Testis (tissue), 2 donors: ENCODE measurements around the gene PPP1R7.

Experiments
- CTCF ChIP-seq, 3 experiments: fragments of 450-650 bp in 2 of 3; fragments of 200-600 bp in 1 of 3; sonication (generic) in 1 of 3; IDR thresholded peaks; one replicate each; pipeline ENCODE4 v1.5.1; 2016 to 2019; ENCODE audit warnings: antibody characterized with exemption in 3 of 3, mild to moderate bottlenecking in 2 of 3, moderate library complexity in 1 of 3
- POLR2A ChIP-seq: fragments of 450-650 bp; IDR thresholded peaks from one replicate; pipeline ENCODE4 v1.6.1; 2017; ENCODE audit warnings: antibody characterized with exemption, mild to moderate bottlenecking, moderate library complexity

DNA sequence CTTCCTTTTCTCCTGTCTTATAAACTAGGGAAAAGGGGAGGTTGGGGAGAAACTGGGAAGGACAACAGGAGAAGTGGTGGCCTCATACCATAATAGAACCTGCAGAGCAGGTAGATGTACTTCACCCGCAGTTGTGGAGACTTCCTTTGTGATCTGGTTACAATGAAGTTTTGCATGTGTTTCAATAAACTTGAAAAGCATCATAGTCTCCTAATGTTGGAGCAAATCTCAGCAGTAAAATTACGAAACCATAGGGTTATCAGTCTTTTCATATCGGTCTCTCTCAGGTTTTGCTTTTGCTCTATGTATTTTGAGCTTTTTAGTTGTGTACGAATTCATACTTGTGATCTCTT, 68.7 kb downstream of the PPP1R7 start:
- no peak for TF ChIP-seq CTCF (IDR thresholded peaks at IDR 0.05)
- TF ChIP-seq POLR2A: no peak
